ENCODE measurements around the gene CTSW. TPM values are rescaled to one million over a fixed set of nuclear protein-coding genes. Genes with fewer than 3 reads are reported as not detected.

Gene CTSW
- total RNA-seq, 1 experiment from 2014 or later, result not detected

GRCh38 chr11:65903715-65904114, 24.1 kb downstream of the CTSW start:
- no peak for DNase-seq (ENCODE audit: low spot score)
- CTCF ChIA-PET, result interaction anchor here (0.8 to 2.3 kb wide), 4 partner anchors 15 to 165 kb away, joined by 3 to 9 read pairs (median 3); partner anchors contain the start of gene FIBP
- no peak for TF ChIP-seq ZBTB43 (CRISPR knock-in tag; IDR thresholded peaks at IDR 0.05)
- TF ChIP-seq NFATC4 (CRISPR knock-in tag; IDR thresholded peaks at IDR 0.05), result no peak
- no peak for TF ChIP-seq OVOL2 (CRISPR knock-in tag; IDR thresholded peaks at IDR 0.05; ENCODE audit: borderline replicate concordance)
- TF ChIP-seq PRDM15 (CRISPR knock-in tag; IDR thresholded peaks at IDR 0.05), result no peak
- TF ChIP-seq ZNF317 (CRISPR knock-in tag; IDR thresholded peaks at IDR 0.05; ENCODE audit: borderline replicate concordance, low read depth), result no peak
- no peak for TF ChIP-seq FOXK1 (CRISPR knock-in tag; IDR thresholded peaks at IDR 0.05)
- TF ChIP-seq ERG (CRISPR knock-in tag; IDR thresholded peaks at IDR 0.05), result no peak
- TF ChIP-seq KAT7 (CRISPR knock-in tag; IDR thresholded peaks at IDR 0.05; ENCODE audit: borderline replicate concordance), result no peak
- TF ChIP-seq ELF4 (CRISPR knock-in tag; IDR thresholded peaks at IDR 0.05; ENCODE audit: low read depth), result no peak
- TF ChIP-seq E2F1 (CRISPR knock-in tag; IDR thresholded peaks at IDR 0.05), result no peak
- no peak for TF ChIP-seq ZNF423 (CRISPR knock-in tag; IDR thresholded peaks at IDR 0.05)
- TF ChIP-seq NR3C1 (CRISPR knock-in tag; conservative IDR thresholded peaks at IDR 0.05; ENCODE audit: low read depth), result no peak
- TF ChIP-seq GRHL2 (CRISPR knock-in tag; IDR thresholded peaks at IDR 0.05; ENCODE audit: insufficient replicate concordance, severe bottlenecking), result no peak
- TF ChIP-seq USF1 (CRISPR knock-in tag; IDR thresholded peaks at IDR 0.05), result no peak
- no peak for TF ChIP-seq ZMAT4 (CRISPR knock-in tag; IDR thresholded peaks at IDR 0.05)
- POLR2A ChIA-PET, result no interaction called here
- ATAC-seq, result no peak
- H3K36me3 Mint-ChIP-seq, result no peaks in the 10 kb centered on the region
- H3K27me3 Mint-ChIP-seq (ENCODE audit: low read depth), result peaks cover 70% of the 10 kb centered on the region
- H3K9me3 Mint-ChIP-seq, result no peaks in the 10 kb centered on the region
- no peak overlapping the region for H3K4me3 Mint-ChIP-seq
- H3K4me1 Mint-ChIP-seq, result 0 out of 2 replicates have a peak, but pooled peaks cover 3% of the 10 kb centered on the region
- no peak overlapping the region for H3K27ac Mint-ChIP-seq

- H3K4me3 Mint-ChIP-seq, result no peak overlapping the region
- POLR2A ChIA-PET, result interaction anchor here (0.7 kb wide), 1 partner anchor 12 kb away, joined by 3 read pairs; no protein-coding TSS in a partner anchor
- H3K27ac Mint-ChIP-seq, result no peak overlapping the region
- no peaks in the 10 kb centered on the region for H3K9me3 Mint-ChIP-seq
- H3K4me1 Mint-ChIP-seq, result peaks cover 2% of the 10 kb centered on the region
- no peaks in the 10 kb centered on the region for H3K36me3 Mint-ChIP-seq
- CTCF ChIA-PET, result interaction anchor here (0.6 to 1.9 kb wide), 4 partner anchors 15 to 85 kb away, joined by 3 to 11 read pairs (median 5); partner anchors contain the start of genes CCDC85B and FIBP
- DNase-seq (ENCODE audit: low spot score) (no peak), ATAC-seq (no peak)
- H3K27me3 Mint-ChIP-seq (ENCODE audit: low read depth), result peaks cover 62% of the 10 kb centered on the region
- TF ChIP-seq GRHL2 (CRISPR knock-in tag; IDR thresholded peaks at IDR 0.05; ENCODE audit: insufficient replicate concordance, severe bottlenecking) (no peak), OVOL2 (CRISPR knock-in tag; IDR thresholded peaks at IDR 0.05; ENCODE audit: borderline replicate concordance) (no peak), ZNF416 (CRISPR knock-in tag; IDR thresholded peaks at IDR 0.05) (no peak), GTF2I (CRISPR knock-in tag; conservative IDR thresholded peaks at IDR 0.05) (no peak), RORB (CRISPR knock-in tag; IDR thresholded peaks at IDR 0.05) (no peak), ATF1 (CRISPR knock-in tag; IDR thresholded peaks at IDR 0.05) (no peak), ZNF138 (CRISPR knock-in tag; conservative IDR thresholded peaks at IDR 0.05) (no peak), NR1H2 (CRISPR knock-in tag; IDR thresholded peaks at IDR 0.05) (no peak), TEAD1 (CRISPR knock-in tag; IDR thresholded peaks at IDR 0.05) (no peak), JUN (CRISPR knock-in tag; IDR thresholded peaks at IDR 0.05) (no peak), FOXP1 (CRISPR knock-in tag; IDR thresholded peaks at IDR 0.05; ENCODE audit: borderline replicate concordance) (no peak), EMX1 (CRISPR knock-in tag; IDR thresholded peaks at IDR 0.05) (no peak), HMGXB4 (CRISPR knock-in tag; IDR thresholded peaks at IDR 0.05) (no peak), ZNF396 (CRISPR knock-in tag; IDR thresholded peaks at IDR 0.05; ENCODE audit: borderline replicate concordance) (no peak), FOXK1 (CRISPR knock-in tag; IDR thresholded peaks at IDR 0.05) (no peak)
These were observed 27.0 kb downstream of the CTSW start for GRCh38 chr11:65906602-65907001.
